ENCODE measurements around the gene AAK1.
"Not testable (repeated sequence)": the region's sequence is repeated elsewhere in the genome, so short reads cannot be mapped to it uniquely, and the experiment has no call there.

Gene AAK1

DNA sequence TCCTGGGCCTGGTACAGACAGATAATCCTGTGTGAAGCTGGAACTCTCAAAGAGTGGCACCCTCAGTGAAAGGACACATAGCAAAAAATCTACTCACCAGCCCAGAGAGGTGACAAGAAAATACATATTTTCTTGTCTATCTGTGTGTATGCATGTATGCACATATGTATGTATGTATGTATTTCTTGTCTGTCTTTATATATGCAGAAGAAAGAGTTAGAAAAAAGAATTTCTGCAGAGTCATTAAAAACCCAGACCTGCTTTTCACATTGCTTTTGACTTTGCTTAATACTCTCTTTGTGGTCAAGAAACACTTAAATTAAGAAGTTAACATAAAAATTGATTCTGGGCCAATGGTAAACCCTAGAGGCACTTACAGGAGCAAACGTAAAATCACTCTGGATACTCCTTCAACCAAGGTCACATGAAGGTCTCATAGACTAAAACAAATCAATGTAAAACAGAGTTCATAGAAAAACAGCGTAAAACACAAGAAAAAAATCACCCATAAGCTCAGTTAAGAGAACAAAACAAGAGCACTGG is 16.5 kb upstream of the AAK1 start:
- DNase-seq (ENCODE audit: low read depth), result no peak

- no peak for DNase-seq (ENCODE audit: low read depth)
These were observed 15.8 kb upstream of the AAK1 start for GRCh38 chr2:69659349-69659748.

- no peak for DNase-seq (ENCODE audit: low read depth)
These were observed 8.7 kb upstream of the AAK1 start for GRCh38 chr2:69652206-69652605.

DNA sequence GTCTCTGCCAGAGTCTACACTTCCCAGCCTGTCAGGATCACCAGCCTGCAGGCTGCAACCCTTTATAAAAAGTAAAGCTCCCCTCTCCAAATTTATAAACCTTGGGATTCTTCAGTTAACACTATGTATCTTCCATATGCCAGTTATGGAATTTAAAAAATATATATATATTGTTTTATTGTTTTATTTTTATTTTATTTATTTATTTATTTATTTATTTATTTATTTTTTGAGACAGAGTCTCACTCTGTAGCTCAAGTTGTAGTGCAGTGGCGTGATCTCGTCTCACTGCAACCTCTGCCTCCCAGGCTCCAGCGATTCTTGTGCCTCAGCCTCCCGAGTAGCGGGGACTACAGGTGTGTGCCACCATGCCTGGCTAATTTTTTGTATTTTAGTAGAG is 3.7 kb upstream of the AAK1 start:
- not testable (repeated sequence) for DNase-seq (ENCODE audit: low read depth)

DNA sequence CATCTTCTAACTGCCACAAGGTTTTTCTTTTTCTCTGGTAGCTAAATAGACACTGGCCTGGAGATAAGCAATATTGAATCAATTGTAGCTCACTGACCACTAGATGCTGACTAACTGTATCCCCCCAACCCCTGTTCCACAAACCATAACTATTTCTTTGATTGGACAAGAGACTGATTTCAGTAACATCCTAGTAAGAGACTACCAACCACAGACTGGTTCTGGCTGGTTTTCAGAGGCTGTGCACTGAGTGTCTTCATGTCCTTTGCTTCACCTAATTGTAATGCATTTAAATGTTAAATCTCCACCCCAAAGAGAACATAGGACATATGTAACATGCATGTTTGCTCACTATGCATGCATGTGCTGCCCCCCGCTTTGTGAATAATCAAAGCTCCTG is 3.2 kb upstream of the AAK1 start:
- DNase-seq (ENCODE audit: low read depth), result no peak

DNA sequence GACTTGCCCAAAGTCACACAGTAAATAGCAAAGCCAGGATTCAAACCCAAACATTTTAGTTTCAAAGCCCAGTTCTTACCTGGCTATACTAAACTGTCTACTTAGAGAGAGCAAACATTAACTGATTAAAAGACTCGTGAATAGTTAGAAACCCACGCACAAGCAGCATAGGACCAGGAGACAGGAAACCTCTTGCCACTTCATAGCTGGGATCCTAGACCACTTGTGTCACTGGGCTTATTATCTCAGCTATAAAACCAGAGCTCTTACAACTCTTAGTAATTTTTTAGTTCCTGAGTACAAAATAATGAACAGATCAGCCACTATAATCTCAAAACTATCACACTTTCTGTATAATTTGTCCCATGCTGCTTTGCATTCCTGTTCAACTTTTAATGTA is 2.4 kb upstream of the AAK1 start:
- no peak for DNase-seq (ENCODE audit: low read depth)

- no peak for DNase-seq (ENCODE audit: low read depth)
These were observed 1.5 kb upstream of the AAK1 start for GRCh38 chr2:69645031-69645431.

DNA sequence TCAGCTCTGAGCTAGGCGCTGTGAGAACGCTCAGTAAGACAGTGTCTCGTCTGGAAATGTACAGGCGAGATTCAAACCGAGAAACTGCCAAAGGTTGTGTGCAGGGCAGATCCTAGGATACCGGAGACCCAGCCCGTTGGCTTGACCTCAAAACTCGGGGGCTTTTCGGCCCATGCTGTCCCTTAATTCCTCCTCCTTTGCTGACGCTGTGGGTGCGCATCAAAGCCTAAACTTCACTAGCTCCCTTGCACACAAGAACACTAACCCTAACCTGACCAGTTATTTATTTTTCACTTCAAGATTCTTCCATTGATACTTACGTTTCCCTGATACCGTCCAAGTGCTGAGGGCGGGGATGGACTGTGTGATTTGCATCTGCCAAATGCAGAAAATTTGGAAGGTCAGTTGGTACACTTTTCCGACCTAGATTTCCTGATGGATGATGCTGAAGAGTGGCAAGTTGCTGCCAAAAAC is 1.0 kb upstream of the AAK1 start:
- no peak for DNase-seq (ENCODE audit: low read depth)

GRCh38 chr2:69642709-69643601 is 584 bp downstream of the AAK1 start:
- peak; percentile 41 for DNase-seq (ENCODE audit: low read depth)

- no peak for DNase-seq (ENCODE audit: low read depth)
These were observed 1.4 kb downstream of the AAK1 start for GRCh38 chr2:69641887-69642708.

- DNase-seq (ENCODE audit: low read depth), result no peak
These were observed 2.1 kb downstream of the AAK1 start for GRCh38 chr2:69641471-69641870.

DNA sequence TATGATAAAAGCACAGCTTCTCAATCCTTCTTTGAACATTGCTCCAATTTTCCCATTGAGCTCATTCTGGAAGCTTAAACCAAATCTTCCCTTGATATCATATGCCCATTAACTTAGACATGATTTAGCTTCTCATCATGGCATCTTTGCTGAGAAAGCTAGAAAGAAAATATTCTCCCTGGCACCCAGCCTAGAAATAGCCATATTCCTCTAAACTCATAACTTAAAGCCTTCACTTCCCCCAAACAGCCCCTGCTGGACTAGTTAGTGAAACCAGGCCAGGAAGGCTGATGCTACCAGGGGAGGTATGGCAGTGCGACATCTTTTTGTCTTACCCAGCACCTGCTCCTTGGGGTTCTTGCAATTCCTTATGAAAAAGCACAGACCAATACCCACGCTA is 4.3 kb downstream of the AAK1 start:
- no peak for DNase-seq (ENCODE audit: low read depth)

DNA sequence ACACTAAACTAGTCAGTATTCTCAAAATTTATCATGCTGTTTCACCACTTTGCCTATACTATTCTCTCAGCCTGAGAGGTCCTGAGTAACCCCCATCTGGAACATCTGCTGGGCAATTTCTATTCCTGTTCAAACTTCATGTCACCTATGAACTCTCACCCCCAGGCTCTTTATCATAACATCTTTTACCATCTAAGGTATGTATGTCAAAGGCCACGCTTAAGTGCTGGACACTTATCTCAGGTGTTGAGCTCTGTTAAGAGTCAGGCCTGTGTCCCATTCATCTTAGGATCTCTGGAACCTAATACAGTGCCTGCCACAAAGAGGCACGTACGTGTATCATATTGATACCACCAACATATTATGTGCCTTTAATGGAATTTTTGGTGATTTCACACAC is 4.9 kb downstream of the AAK1 start:
- no peak for DNase-seq (ENCODE audit: low read depth)

DNA sequence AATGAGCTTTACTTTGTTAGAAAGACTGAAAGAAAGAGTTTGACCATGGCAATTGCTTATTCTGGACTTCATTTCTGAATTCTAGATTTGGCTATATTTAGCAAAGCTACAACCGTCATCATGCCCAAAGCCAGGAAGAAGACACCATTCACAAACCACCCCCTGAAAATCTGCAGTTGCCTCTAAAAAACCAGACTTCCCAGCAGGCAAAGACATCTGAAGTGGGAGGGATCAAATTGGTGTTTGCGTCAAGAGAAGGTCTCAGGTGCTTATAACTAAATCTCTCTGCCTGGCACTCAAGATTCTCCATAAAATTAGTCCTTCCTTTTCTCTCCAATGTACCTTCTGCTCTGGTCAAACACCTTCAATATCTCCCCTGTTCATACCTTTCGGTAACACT is 5.6 kb downstream of the AAK1 start:
- no peak for DNase-seq (ENCODE audit: low read depth)

DNA sequence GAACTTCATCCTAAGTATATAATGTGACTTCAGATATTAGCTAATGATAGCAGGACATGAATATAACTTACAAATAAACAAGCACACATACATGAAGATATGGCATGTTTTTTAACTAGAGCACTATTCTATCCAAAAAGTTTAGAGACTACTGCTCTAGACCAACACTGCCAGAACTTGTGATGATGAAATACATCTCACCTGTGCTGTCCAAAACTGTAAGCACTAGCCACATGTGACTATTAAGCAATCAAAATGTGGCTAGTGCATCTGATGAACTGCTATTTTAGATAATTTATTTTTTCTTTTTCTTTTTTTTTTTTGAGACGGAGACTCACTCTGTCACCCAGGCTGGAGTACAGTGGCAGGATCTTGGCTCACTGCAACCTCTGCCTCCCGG is 7.1 kb downstream of the AAK1 start:
- DNase-seq (ENCODE audit: low read depth), result no peak

GRCh38 chr2:69635432-69635831 is 8.1 kb downstream of the AAK1 start:
- DNase-seq (ENCODE audit: low read depth), result no peak

DNA sequence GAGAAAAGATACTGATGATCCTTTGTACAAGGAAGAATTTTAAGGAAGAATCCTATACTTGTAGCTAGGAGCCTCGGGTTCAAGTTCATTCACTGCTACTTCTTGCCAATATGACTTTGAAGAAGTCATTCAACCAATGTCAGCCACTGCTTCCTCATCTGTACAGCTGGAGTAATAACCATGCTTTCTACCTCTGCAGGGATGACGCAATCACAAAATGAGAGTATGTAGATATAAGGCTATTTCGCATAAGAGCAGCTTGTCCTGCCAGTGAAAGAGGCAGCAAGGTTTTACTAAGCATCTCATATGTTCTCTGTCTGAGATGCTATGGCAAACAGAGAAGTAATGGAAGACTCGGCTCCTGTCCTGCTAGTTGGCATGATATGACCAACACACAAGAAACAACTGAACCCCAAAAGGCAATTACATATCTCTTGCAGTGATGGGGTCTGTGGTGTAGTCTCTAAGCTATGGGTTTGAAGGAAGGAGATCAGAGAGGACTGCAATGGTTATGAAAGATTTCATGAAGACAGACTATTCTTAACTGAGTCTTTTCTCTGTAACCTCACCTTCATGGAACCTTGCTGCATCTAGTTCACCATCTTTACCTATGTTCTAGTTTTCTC is 9.2 kb downstream of the AAK1 start:
- DNase-seq (ENCODE audit: low read depth), result no peak

- DNase-seq (ENCODE audit: low read depth), result no peak
These were observed 12.1 kb downstream of the AAK1 start for GRCh38 chr2:69631402-69631801.

DNA sequence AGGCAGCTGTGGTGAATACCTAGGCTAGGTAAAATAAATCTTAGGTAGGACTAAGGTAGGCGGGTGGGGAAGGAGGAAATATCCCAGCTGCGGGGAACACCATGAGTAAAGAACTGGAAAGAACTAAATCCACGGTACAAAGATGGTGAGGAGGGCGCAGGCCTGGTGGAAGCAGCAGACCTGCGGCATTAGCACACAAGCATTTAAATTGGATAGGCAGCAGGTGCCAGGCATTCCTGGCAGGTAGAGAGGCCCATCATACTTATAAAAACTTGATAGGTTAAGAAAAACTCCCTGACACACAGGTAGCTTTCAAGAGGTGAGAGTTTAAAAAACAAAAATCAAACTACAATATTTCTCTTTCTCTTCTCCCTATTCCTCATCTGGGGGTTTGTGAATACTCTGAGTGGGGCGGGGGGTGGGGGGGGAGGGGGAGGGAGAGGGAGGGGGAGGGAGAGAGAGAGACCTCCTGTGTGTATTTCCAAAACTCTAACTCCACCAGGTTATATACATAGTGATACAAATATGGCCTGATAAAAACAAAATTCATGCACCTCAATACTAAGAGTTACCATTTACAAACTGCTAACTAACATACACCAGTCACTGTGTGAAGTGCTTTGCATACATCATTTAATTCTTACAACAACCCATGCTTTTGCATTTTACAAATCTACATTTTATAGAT is 13.5 kb downstream of the AAK1 start:
- DNase-seq (ENCODE audit: low read depth), result no peak

DNA sequence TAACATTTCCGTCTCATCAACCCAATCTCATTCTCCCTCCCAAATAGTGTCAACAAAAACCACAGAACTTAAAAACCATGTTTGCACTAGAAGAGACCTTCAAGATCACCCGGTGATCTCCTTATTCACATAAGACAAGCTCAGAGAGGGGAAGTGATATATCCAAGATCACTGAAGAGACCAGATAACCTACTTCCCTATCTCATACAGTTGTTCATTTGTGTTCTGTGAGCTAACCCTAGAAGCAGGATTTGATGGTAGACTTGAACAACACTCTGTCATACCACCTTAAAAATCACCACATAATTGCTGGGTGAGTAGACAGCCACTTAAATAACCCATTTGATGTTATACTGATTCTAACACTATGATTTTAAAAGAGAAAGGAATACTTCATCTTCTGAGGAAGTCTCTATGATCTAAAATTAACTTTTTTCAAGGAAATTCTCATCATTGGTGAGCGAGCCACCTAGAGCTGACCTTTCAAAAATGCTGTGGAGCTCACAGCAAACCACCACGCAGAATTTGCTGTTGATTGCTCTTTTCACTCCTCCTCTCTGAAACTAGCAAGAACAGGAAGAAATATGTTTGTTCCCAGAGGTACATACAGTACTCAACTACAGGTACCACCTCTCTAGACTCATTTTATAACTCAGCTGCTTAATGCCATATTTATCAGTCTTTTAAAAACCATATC is 15.1 kb downstream of the AAK1 start:
- no peak for DNase-seq (ENCODE audit: low read depth)
